HG03175 (cell line): ENCODE measurements around the gene SYDE1.

Experiments used
- ATAC-seq: cut with Tn5 transposase; IDR thresholded peaks from one replicate; pipeline ENCODE4 v1.9.1; 2021; ENCODE audit warnings: mild to moderate bottlenecking, moderate library complexity; ENCODE audit not compliant: unreplicated experiment

Gene SYDE1

DNA sequence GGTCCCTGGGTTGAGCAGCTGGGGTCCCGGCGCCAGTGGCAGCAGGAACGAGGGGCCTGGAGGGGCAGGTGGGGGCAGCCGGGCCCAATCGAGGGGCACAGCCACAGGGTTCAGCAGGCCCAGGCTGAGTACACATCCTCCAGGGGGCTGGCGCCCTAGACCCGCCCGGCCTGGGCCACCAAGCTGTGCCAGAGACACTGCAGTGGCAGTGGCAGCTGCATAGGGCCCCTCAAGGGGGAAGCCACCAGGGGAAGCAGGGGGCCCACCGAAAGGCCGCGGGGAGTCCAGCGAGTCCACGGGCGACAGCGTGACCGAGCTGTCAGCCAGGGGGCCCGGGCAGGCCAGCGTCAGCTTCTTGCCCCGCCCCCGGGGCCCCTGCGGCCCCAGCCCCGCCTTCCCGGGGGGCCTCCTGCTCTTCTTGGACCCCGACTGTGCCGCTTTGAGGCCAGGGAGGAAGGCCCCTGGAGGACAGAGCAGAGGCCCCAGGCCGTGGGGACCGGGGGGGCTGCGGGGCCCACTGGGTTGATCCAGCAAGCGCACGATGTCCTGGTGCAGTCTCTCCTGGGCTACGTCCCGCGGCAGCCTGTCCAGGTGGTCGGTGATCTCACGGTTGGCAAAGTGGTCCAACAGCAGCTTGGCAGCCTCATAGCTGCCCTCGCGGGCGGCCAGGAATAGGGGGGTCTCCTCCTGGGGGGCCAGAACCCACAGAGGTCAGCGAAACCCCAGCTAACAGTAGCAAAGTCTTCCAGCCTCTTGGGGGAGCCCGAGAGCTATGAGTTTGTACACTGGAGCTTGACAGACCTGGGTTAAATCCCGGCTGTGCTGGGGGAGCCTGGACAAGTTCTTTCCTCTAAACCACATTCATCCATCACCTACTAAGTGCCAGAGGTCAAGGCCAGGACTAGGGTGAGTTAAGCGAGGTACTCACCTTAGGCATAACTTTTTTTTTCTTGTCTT is 54.1 kb downstream of the SYDE1 start:
- ATAC-seq: no peak
